Activated CD8-positive, alpha-beta T cell treated with anti-CD3 and anti-CD28 coated beads for 36 hours (primary cell): ENCODE measurements around the gene PALM. TPM values are rescaled to one million over a fixed set of nuclear protein-coding genes. Genes with fewer than 3 reads are reported as not detected.

ENCODE experiments used
- ATAC-seq: fragments of 200-7000 bp; cut with Tn5 transposase; one replicate; pipeline ENCODE4 v1.10.0; 2021; ENCODE audit warnings: mild to moderate bottlenecking, moderate library complexity
- CTCF ChIA-PET: fragments of 350-600 bp; sonication (Branson Sonifier 250); formaldehyde crosslinking; loops from one replicate; lab custom pipeline; 2021; ENCODE audit warnings: antibody characterized with exemption; lab: Charles Lee
- POLR2A ChIA-PET: fragments of 350-600 bp; sonication (Branson Sonifier 250); formaldehyde crosslinking; loops from one replicate; lab custom pipeline; 2021; ENCODE audit warnings: antibody characterized with exemption; lab: Charles Lee
- DNase-seq: peaks from one replicate; pipeline ENCODE4 v3.0.0-alpha.2; 2020
- H3K27ac Mint-ChIP-seq: one replicate; pipeline ENCODE4 v1.8.0; 2021; ENCODE audit warnings: mild to moderate bottlenecking, mixed read lengths
- H3K27me3 Mint-ChIP-seq: one replicate; pipeline ENCODE4 v1.8.0; 2021; ENCODE audit warnings: mixed read lengths
- H3K36me3 Mint-ChIP-seq: one replicate; pipeline ENCODE4 v1.8.0; 2021; ENCODE audit warnings: low read depth, mixed read lengths
- H3K4me1 Mint-ChIP-seq: one replicate; pipeline ENCODE4 v1.8.0; 2021; ENCODE audit warnings: low read depth, mixed read lengths
- H3K4me3 Mint-ChIP-seq: one replicate; pipeline ENCODE4 v1.8.0; 2021; ENCODE audit warnings: mild to moderate bottlenecking, moderate library complexity, mixed read lengths
- H3K9me3 Mint-ChIP-seq: one replicate; pipeline ENCODE4 v1.8.0; 2021; ENCODE audit warnings: mixed read lengths
- intact Hi-C: fragments of 100-400 bp; cut with micrococcal nuclease; formaldehyde crosslinking; loops from one replicate; pipeline ENCODE4 v1.10.0; 2022
- total RNA-seq, 2 experiments: library from RNA; stranded (reverse); gene quantifications; one replicate each; pipeline ENCODE4 v1.2.3, GENCODE V29; 2021
- TF ChIP-seq, protein P1 (sequence below): fragments of 200-600 bp; IDR thresholded peaks from one replicate; pipeline ENCODE4 v1.8.0; 2022; ENCODE audit warnings: antibody characterized with exemption, mild to moderate bottlenecking

Gene PALM
- total RNA-seq, 2 experiments from 2014 or later: 0.22 to 0.36 TPM

- H3K4me3 Mint-ChIP-seq: no peak overlapping the region
- no peak overlapping the region for H3K27ac Mint-ChIP-seq
- POLR2A ChIA-PET: no interaction called here
- H3K27me3 Mint-ChIP-seq: no peaks in the 10 kb centered on the region
- H3K4me1 Mint-ChIP-seq: no peaks in the 10 kb centered on the region
- CTCF ChIA-PET: interaction anchor here (0.7 kb wide), 1 partner anchor 14 kb away, joined by 3 read pairs; no protein-coding TSS in a partner anchor
- DNase-seq: no peak
- ATAC-seq: no peak
- TF ChIP-seq, protein P1, sequence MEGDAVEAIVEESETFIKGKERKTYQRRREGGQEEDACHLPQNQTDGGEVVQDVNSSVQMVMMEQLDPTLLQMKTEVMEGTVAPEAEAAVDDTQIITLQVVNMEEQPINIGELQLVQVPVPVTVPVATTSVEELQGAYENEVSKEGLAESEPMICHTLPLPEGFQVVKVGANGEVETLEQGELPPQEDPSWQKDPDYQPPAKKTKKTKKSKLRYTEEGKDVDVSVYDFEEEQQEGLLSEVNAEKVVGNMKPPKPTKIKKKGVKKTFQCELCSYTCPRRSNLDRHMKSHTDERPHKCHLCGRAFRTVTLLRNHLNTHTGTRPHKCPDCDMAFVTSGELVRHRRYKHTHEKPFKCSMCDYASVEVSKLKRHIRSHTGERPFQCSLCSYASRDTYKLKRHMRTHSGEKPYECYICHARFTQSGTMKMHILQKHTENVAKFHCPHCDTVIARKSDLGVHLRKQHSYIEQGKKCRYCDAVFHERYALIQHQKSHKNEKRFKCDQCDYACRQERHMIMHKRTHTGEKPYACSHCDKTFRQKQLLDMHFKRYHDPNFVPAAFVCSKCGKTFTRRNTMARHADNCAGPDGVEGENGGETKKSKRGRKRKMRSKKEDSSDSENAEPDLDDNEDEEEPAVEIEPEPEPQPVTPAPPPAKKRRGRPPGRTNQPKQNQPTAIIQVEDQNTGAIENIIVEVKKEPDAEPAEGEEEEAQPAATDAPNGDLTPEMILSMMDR: no peak
- H3K36me3 Mint-ChIP-seq: no peaks in the 10 kb centered on the region
- H3K9me3 Mint-ChIP-seq: no peaks in the 10 kb centered on the region
- intact Hi-C loops: no loop called here
Observed at GRCh38 chr19:686589-687297, 22.0 kb upstream of the PALM start.

DNA sequence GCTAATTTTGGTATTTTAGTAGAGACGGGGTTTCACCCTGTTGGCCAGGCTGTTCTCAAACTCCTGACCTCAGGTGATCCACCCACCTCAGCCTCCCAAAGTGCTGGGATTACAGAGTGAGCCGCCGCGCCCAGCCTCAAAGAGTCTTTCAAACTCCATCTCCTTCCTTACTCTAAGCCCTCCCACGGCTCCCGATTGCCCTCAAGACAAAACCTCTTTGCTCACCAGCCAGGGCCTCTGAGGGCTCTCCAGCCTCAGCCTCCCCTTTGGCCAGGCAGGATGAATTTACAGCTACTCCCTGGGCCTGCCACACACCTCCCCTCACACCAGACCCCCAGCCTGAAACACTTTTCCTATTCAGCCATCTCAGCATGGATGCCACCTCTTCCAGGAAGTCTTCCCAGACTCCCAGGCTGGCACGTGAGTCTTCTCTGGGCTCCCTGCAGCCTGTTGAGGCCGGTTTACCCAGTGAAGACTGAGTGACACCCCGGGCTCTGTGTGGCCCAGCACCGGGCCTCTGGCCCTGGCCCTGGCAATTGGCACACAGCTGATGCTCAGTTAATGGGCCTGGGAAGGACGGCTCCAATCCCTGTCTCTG, 21.1 kb upstream of the PALM start:
- H3K9me3 Mint-ChIP-seq: no peaks in the 10 kb centered on the region
- H3K27ac Mint-ChIP-seq: no peak overlapping the region
- no peaks in the 10 kb centered on the region for H3K4me1 Mint-ChIP-seq
- TF ChIP-seq, protein P1: no peak
- H3K36me3 Mint-ChIP-seq: no peaks in the 10 kb centered on the region
- DNase-seq (no peak), ATAC-seq (no peak)
- no peak overlapping the region for H3K4me3 Mint-ChIP-seq
- intact Hi-C loops: no loop called here
- POLR2A ChIA-PET: interaction anchor here (0.6 to 1.4 kb wide), 4 partner anchors 8 to 292 kb away, joined by 3 to 4 read pairs (median 4); no protein-coding TSS in a partner anchor
- H3K27me3 Mint-ChIP-seq: no peaks in the 10 kb centered on the region
- CTCF ChIA-PET: no interaction called here

GRCh38 chr19:688214-688613, 20.5 kb upstream of the PALM start:
- ATAC-seq (no peak), DNase-seq (no peak)
- TF ChIP-seq, protein P1: no peak
- Mint-ChIP-seq H3K36me3 (no peaks in the 10 kb centered on the region), H3K9me3 (no peaks in the 10 kb centered on the region), H3K27ac (no peak overlapping the region), H3K27me3 (no peaks in the 10 kb centered on the region), H3K4me3 (no peak overlapping the region), H3K4me1 (no peaks in the 10 kb centered on the region)
- intact Hi-C loops: no loop called here
- POLR2A ChIA-PET: interaction anchor here (0.6 to 1.4 kb wide), 4 partner anchors 9 to 292 kb away, joined by 3 to 4 read pairs (median 4); no protein-coding TSS in a partner anchor
- CTCF ChIA-PET: no interaction called here

- no peak overlapping the region for H3K27ac Mint-ChIP-seq
- ChIA-PET CTCF (no interaction called here), POLR2A (no interaction called here)
- intact Hi-C loops: no loop called here
- H3K36me3 Mint-ChIP-seq: no peaks in the 10 kb centered on the region
- H3K9me3 Mint-ChIP-seq: no peaks in the 10 kb centered on the region
- ATAC-seq (no peak), DNase-seq (no peak)
- no peaks in the 10 kb centered on the region for H3K27me3 Mint-ChIP-seq
- H3K4me1 Mint-ChIP-seq: no peaks in the 10 kb centered on the region
- TF ChIP-seq, protein P1: no peak
- H3K4me3 Mint-ChIP-seq: no peak overlapping the region
Observed at GRCh38 chr19:688992-689391, 19.7 kb upstream of the PALM start.

GRCh38 chr19:690203-690602, 18.5 kb upstream of the PALM start:
- CTCF ChIA-PET: no interaction called here
- Mint-ChIP-seq H3K9me3 (no peaks in the 10 kb centered on the region), H3K4me1 (no peaks in the 10 kb centered on the region), H3K4me3 (no peak overlapping the region), H3K27me3 (peaks cover 5% of the 10 kb centered on the region), H3K27ac (no peak overlapping the region), H3K36me3 (no peaks in the 10 kb centered on the region)
- POLR2A ChIA-PET: no interaction called here
- no peak for DNase-seq
- intact Hi-C loops: no loop called here
- TF ChIP-seq, protein P1: no peak
- ATAC-seq: no peak
